Progenitor cell of endocrine pancreas (in vitro differentiated cells): ENCODE results near the gene NKAIN2. TPM values are rescaled to one million over a fixed set of nuclear protein-coding genes. Genes with fewer than 3 reads are reported as not detected.

Source experiments
- DNase-seq: peaks from one replicate; pipeline ENCODE4 v3.0.0; 2021; ENCODE audit warnings: low spot score; ENCODE audit not compliant: unreplicated experiment
- H3K27ac Mint-ChIP-seq: 2 replicates; pipeline ENCODE4 v1.8.0; 2021; ENCODE audit warnings: mild to moderate bottlenecking, moderate library complexity, mixed read lengths
- H3K27me3 Mint-ChIP-seq: 2 replicates; pipeline ENCODE4 v1.8.0; 2021; ENCODE audit warnings: mixed read lengths
- H3K36me3 Mint-ChIP-seq: 2 replicates; pipeline ENCODE4 v1.8.0; 2022; ENCODE audit warnings: mixed read lengths; ENCODE audit not compliant: insufficient read depth
- H3K4me1 Mint-ChIP-seq: 2 replicates; pipeline ENCODE4 v1.8.0; 2021; ENCODE audit warnings: low read depth, mixed read lengths
- H3K4me3 Mint-ChIP-seq: 2 replicates; pipeline ENCODE4 v1.8.0; 2021; ENCODE audit warnings: low read depth, mild to moderate bottlenecking, moderate library complexity, mixed read lengths
- H3K9me3 Mint-ChIP-seq: 2 replicates; pipeline ENCODE4 v1.8.0; 2021; ENCODE audit warnings: low read depth, mixed read lengths
- total RNA-seq: library from RNA; stranded (reverse); gene quantifications from 2 replicates; pipeline ENCODE4 v1.2.1, GENCODE V29; 2021
- TF ChIP-seq, protein P1 (sequence below): fragments of 200-600 bp; sonication (generic); IDR thresholded peaks from one replicate; pipeline ENCODE4 v1.5.0; 2021; ENCODE audit warnings: antibody characterized with exemption, mild to moderate bottlenecking; ENCODE audit not compliant: unreplicated experiment

Gene NKAIN2
- total RNA-seq, 1 donor from 2014 or later = 2.5 TPM

DNA sequence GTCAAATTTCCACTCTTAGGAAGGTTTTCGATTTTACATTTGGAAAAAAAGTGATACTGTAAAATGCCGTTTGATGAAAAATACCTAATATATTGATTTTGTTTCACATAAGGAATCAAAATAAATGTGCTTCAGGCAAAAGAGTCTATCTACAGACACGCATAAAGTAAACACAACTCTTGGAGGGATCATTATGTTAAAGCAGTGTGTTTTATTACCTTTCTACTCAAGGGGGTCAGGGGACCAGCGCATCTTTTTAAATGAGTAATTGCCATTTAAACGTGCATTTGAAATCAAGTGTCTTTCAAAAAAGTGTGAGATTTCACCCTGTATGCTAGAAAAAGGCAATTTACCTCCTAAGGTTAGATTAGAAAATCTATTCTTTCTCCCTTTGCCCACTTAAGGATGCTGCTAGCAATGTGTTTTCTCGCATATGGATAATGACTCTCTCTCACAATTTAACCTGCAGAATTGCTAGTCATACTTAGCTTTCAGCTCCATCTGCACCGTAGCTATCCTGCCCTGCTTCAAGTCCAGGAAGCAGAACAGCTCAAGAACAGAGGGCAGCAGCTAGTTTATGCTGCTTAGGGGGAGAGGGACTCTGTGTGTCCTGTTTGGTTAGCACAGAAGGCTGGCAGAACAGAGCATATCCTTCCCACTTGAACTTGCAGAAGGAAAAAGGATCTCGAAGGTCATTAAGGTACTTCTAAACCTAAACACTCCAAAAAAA is 35.0 kb downstream of the NKAIN2 start:
- Mint-ChIP-seq H3K4me3 (no peak overlapping the region), H3K4me1 (no peaks in the 10 kb centered on the region), H3K9me3 (no peaks in the 10 kb centered on the region), H3K27me3 (peaks cover 4% of the 10 kb centered on the region), H3K36me3 (no peaks in the 10 kb centered on the region), H3K27ac (no peak overlapping the region)
- TF ChIP-seq, protein P1, sequence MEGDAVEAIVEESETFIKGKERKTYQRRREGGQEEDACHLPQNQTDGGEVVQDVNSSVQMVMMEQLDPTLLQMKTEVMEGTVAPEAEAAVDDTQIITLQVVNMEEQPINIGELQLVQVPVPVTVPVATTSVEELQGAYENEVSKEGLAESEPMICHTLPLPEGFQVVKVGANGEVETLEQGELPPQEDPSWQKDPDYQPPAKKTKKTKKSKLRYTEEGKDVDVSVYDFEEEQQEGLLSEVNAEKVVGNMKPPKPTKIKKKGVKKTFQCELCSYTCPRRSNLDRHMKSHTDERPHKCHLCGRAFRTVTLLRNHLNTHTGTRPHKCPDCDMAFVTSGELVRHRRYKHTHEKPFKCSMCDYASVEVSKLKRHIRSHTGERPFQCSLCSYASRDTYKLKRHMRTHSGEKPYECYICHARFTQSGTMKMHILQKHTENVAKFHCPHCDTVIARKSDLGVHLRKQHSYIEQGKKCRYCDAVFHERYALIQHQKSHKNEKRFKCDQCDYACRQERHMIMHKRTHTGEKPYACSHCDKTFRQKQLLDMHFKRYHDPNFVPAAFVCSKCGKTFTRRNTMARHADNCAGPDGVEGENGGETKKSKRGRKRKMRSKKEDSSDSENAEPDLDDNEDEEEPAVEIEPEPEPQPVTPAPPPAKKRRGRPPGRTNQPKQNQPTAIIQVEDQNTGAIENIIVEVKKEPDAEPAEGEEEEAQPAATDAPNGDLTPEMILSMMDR = no peak
- DNase-seq = no peak

DNA sequence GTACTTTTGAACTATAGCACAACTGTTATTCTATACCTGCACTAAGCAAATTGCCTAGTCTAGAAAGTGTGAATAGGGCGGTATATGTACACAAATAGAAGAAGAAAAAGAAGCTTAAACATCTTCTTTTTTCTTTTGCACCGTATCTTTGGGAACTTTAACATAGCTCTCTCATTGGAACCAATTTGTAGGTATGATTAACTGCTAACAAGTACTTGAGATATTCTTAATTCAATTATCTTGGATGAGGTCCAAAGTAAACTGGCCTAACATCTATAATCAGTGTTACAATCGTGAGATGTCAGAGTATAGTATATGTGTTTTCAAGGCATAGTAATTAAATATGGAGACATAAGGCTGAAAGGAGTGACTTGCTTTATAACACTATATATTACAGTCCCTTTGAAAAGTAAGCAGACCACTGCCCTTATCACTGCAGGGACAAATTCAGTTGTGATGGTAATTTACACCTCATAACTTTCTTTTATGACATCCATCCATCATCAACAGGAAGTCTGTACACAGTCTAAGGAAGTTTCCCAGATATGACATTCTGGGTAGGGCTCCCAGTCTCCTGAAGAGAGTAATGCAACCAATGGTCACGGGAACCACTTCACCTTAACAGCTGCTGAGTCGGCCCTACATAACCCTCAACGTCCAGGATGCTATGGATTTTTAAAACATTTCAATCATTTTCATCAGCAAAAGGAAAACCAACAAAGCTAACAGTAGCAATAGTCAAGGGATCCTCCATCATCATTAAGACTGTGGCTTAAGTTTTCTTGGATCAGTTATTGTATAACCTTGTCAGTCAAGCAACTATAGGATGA is 37.6 kb downstream of the NKAIN2 start:
- Mint-ChIP-seq H3K27ac (no peak overlapping the region), H3K9me3 (no peaks in the 10 kb centered on the region), H3K4me3 (no peak overlapping the region), H3K36me3 (no peaks in the 10 kb centered on the region), H3K4me1 (no peaks in the 10 kb centered on the region), H3K27me3 (peaks cover 4% of the 10 kb centered on the region)
- DNase-seq = no peak
- TF ChIP-seq, protein P1 = no peak

DNA sequence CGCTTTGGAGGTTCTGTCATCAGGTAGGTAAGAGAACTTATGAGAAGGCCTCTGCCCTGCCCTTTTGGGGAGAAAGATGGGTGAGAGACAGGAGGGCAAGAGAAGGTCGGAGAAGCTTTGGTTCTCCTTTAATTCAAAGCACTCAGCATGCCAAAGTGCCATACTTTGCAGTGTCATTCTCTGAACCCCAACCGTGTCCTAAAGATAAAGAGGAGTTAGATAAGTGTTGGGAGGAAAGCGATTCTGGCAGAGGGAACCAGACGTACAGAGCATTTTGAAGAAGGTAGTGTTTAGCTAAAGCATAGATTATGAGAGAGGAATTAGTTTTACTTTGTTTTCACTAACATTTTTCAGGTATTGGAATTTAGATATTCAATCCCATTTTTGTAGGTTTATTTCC is 40.3 kb downstream of the NKAIN2 start:
- Mint-ChIP-seq H3K4me1 (no peaks in the 10 kb centered on the region), H3K27ac (no peak overlapping the region), H3K36me3 (no peaks in the 10 kb centered on the region), H3K9me3 (no peaks in the 10 kb centered on the region), H3K4me3 (no peak overlapping the region), H3K27me3 (no peaks in the 10 kb centered on the region)
- DNase-seq = no peak
- TF ChIP-seq, protein P1 = no peak

DNA sequence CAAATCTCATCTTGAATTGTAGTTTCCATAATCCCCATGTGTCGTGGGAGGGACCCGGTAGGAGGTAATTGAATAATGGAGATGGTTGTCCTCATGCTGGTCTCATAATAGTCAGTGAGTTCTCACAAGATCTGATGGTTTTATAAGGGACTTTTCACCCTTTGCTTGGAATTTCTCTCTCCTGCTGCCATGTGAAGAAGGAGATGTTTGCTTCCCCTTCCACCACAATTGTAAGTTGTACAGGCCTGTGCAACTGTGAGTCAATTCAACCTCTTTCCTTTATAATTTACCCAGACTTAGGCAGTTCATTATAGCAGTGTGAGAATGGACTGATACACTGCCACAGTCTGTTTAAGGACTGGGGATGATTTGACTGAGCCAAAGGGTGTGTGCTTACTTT is 44.7 kb downstream of the NKAIN2 start:
- TF ChIP-seq, protein P1 = no peak
- DNase-seq = no peak
- H3K27me3 Mint-ChIP-seq = no peaks in the 10 kb centered on the region
- no peaks in the 10 kb centered on the region for H3K36me3 Mint-ChIP-seq
- H3K9me3 Mint-ChIP-seq = peaks cover 4% of the 10 kb centered on the region
- no peaks in the 10 kb centered on the region for H3K4me1 Mint-ChIP-seq
- H3K4me3 Mint-ChIP-seq = no peak overlapping the region
- no peak overlapping the region for H3K27ac Mint-ChIP-seq

DNA sequence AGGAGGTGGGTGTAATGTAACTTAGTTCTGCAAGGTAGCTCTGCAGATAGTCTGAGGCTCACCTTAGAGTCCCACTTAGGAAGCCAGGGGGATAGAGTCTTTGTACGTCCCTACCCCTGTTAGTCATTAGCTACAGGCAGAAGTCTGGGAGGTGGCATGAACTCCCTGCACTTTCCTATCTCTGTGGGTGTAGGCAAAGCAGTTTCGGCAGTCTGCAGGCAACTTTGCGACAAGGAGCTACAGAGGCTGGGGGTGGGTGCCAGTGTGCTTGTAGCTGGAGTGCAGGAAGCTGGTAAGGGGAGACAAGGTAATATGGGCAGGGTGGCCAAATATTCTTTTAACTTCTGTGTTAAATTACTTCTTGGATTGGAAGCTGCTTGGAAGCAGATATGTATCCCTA is 45.7 kb downstream of the NKAIN2 start:
- no peak overlapping the region for H3K27ac Mint-ChIP-seq
- no peak overlapping the region for H3K4me3 Mint-ChIP-seq
- DNase-seq = no peak
- peaks cover 4% of the 10 kb centered on the region for H3K9me3 Mint-ChIP-seq
- TF ChIP-seq, protein P1 = no peak
- no peaks in the 10 kb centered on the region for H3K27me3 Mint-ChIP-seq
- no peaks in the 10 kb centered on the region for H3K4me1 Mint-ChIP-seq
- H3K36me3 Mint-ChIP-seq = no peaks in the 10 kb centered on the region
